HCT116 (cell line): ENCODE data around the gene RIN3. TPM values are rescaled to one million over a fixed set of nuclear protein-coding genes. Genes with fewer than 3 reads are reported as not detected.

ENCODE experiments used
- ATAC-seq: fragments of 200-7000 bp; cut with Tn5 transposase; 2 replicates; pipeline ENCODE4 v1.9.1; 2020; ENCODE audit warnings: mild to moderate bottlenecking, moderate library complexity
- BruUV-seq: library from RNA; stranded (reverse); fragments of 400-500 nt; replicated peaks from 2 replicates; lab custom pipeline; 2021; lab: Mats Ljungman, UMichigan
- CTCF ChIA-PET: fragments of 300-600 bp; sonication (Branson Sonifier 250); formaldehyde crosslinking; loops from one replicate; lab custom pipeline; 2021; ENCODE audit warnings: antibody characterized with exemption; lab: Charles Lee
- POLR2A ChIA-PET: fragments of 300-600, 350-600 bp; sonication (Branson Sonifier 250); formaldehyde crosslinking; loops from one replicate; lab custom pipeline; 2021; ENCODE audit warnings: antibody characterized with exemption; lab: Charles Lee
- RAD21 ChIA-PET, 2 experiments: fragments of 300-600 bp; sonication (Branson Sonifier 250); formaldehyde crosslinking; loops; one replicate each; lab custom pipeline; 2023; ENCODE audit warnings: low total read pairs in 2 of 2; ENCODE audit not compliant: uncharacterized antibody in 2 of 2, unreplicated experiment in 2 of 2, low non-redundant PET in 1 of 2; lab: Charles Lee
- DNase-seq: peaks from one replicate; pipeline ENCODE4 v3.0.0-alpha.2; 2010; ENCODE audit warnings: low read depth, low spot score
- H2AFZ ChIP-seq: fragments of 200-600 bp; shearing (Covaris generic), sonication (generic); 2 replicates; pipeline ENCODE4 v1.6.1; 2017; ENCODE audit warnings: low read depth, mixed run types, mixed read lengths, antibody characterized with exemption, low read length; ENCODE audit not compliant: poor library complexity, severe bottlenecking
- H3K27ac ChIP-seq: 2 replicates; pipeline ENCODE4 v1.5.1; 2012; ENCODE audit warnings: low read depth, low read length
- H3K27me3 ChIP-seq: fragments of 200-600 bp; sonication (generic); 2 replicates; pipeline ENCODE4 v1.6.1; 2016; ENCODE audit warnings: mixed run types, low read length, mixed read lengths; ENCODE audit not compliant: insufficient read depth
- H3K36me3 ChIP-seq, 2 experiments: fragments of 200-500 bp in 1 of 2; fragments of 200-600 bp in 1 of 2; sonication (Bioruptor generic) in 1 of 2; sonication (generic) in 1 of 2; 2 replicates each; pipeline versions ENCODE4 v1.5.1 to v1.6.1; 2014 to 2016; ENCODE audit warnings: low read length in 2 of 2, inconsistent platforms in 1 of 2, mixed read lengths in 1 of 2, mixed run types in 1 of 2; ENCODE audit not compliant: insufficient read depth in 2 of 2, control insufficient read depth in 1 of 2
- H3K4me1 ChIP-seq, 2 experiments: fragments of 200-600 bp in 1 of 2; sonication (generic) in 1 of 2; 2 replicates each; pipeline versions ENCODE4 v1.5.1 to v1.6.1; 2012 to 2017; ENCODE audit warnings: low read length in 2 of 2, inconsistent platforms in 1 of 2, mild to moderate bottlenecking in 1 of 2, mixed read lengths in 1 of 2, mixed run types in 1 of 2, moderate library complexity in 1 of 2; ENCODE audit not compliant: insufficient read depth in 2 of 2, control insufficient read depth in 1 of 2
- H3K4me2 ChIP-seq: fragments of 200-600 bp; sonication (generic); 2 replicates; pipeline ENCODE4 v1.6.1; 2017; ENCODE audit warnings: mixed run types, low read length, mixed read lengths
- H3K4me3 ChIP-seq, 2 experiments: fragments of 200-600 bp in 1 of 2; sonication (generic) in 1 of 2; replicated peaks in 1 of 2; 2 replicates each; pipeline ENCODE4 v1.5.1; 2011 to 2016; ENCODE audit warnings: low read length in 2 of 2, control low read depth in 1 of 2, low read depth in 1 of 2, mild to moderate bottlenecking in 1 of 2, mixed read lengths in 1 of 2, mixed run types in 1 of 2
- H3K79me2 ChIP-seq: fragments of 200-600 bp; sonication (generic); 2 replicates; pipeline ENCODE4 v1.6.1; 2017; ENCODE audit warnings: mild to moderate bottlenecking, mixed run types, low read length, moderate library complexity, mixed read lengths; ENCODE audit not compliant: insufficient read depth
- H3K9ac ChIP-seq: fragments of 200-600 bp; sonication (generic); 2 replicates; pipeline ENCODE4 v1.6.1; 2016; ENCODE audit warnings: low read length, mixed read lengths
- H3K9me2 ChIP-seq: fragments of 200-600 bp; sonication (generic), shearing (Covaris generic); 2 replicates; pipeline ENCODE4 v1.6.1; 2017; ENCODE audit warnings: mixed run types, mild to moderate bottlenecking, moderate library complexity; ENCODE audit not compliant: insufficient read depth
- H3K9me3 ChIP-seq, 2 experiments: fragments of 200-500 bp in 1 of 2; fragments of 200-600 bp in 1 of 2; sonication (Bioruptor generic) in 1 of 2; sonication (generic) in 1 of 2; 2 replicates each; pipeline ENCODE4 v1.6.1; 2014 to 2017; ENCODE audit warnings: low read length in 2 of 2, mixed read lengths in 2 of 2, inconsistent platforms in 1 of 2, low read depth in 1 of 2, mild to moderate bottlenecking in 1 of 2, mixed run types in 1 of 2, moderate library complexity in 1 of 2; ENCODE audit not compliant: control insufficient read depth in 1 of 2, insufficient read depth in 1 of 2
- H4K20me1 ChIP-seq: fragments of 200-600 bp; sonication (generic), shearing (Covaris generic); 2 replicates; pipeline ENCODE4 v1.6.1; 2017; ENCODE audit warnings: mixed run types, mild to moderate bottlenecking, moderate library complexity; ENCODE audit not compliant: insufficient read depth
- EZH2 ChIP-seq: fragments of 200-600 bp; sonication (generic); IDR thresholded peaks from 2 replicates; pipeline ENCODE4 v1.6.1; 2017; ENCODE audit warnings: antibody characterized with exemption, mixed run types
- JUND ChIP-seq: IDR thresholded peaks from 2 replicates; pipeline ENCODE4 v1.6.1; 2012
- POLR2AphosphoS5 ChIP-seq: IDR thresholded peaks from 2 replicates; pipeline ENCODE4 v1.6.1; 2011; ENCODE audit warnings: mild to moderate bottlenecking, low read depth, low read length, moderate library complexity
- TCF7L2 ChIP-seq: IDR thresholded peaks from 2 replicates; pipeline ENCODE4 v1.7.0; 2011; ENCODE audit warnings: borderline replicate concordance, inconsistent platforms; ENCODE audit not compliant: insufficient read depth, insufficient read length; ENCODE audit errors: extremely low read depth
- YY1 ChIP-seq: IDR thresholded peaks from 2 replicates; pipeline ENCODE4 v1.6.1; 2011; ENCODE audit warnings: low read length, low read depth, moderate library complexity, mild to moderate bottlenecking; ENCODE audit not compliant: insufficient replicate concordance; ENCODE audit errors: extremely low read depth
- ZFX ChIP-seq: fragments of 450-650 bp; IDR thresholded peaks from 2 replicates; pipeline ENCODE4 v1.6.1; 2017
- intact Hi-C: fragments of 100-400 bp; cut with micrococcal nuclease; formaldehyde crosslinking; loops from 2 replicates; pipeline ENCODE4 v1.10.0; 2022
- total RNA-seq: library from RNA; stranded (reverse); gene quantifications from one replicate; pipeline ENCODE4 v1.2.1, GENCODE V29; 2021; ENCODE audit not compliant: unreplicated experiment
- TF ChIP-seq, protein P1 (sequence below): IDR thresholded peaks from 2 replicates; pipeline ENCODE4 v1.6.1; 2012
- TF ChIP-seq, protein P2 (sequence below): IDR thresholded peaks from 2 replicates; pipeline ENCODE4 v1.6.1; 2011; ENCODE audit warnings: mild to moderate bottlenecking, low read length, moderate library complexity; ENCODE audit not compliant: insufficient replicate concordance; ENCODE audit errors: extremely low read depth

The RIN3 gene
- total RNA-seq, 1 experiment from 2014 or later = 22.2 TPM

DNA sequence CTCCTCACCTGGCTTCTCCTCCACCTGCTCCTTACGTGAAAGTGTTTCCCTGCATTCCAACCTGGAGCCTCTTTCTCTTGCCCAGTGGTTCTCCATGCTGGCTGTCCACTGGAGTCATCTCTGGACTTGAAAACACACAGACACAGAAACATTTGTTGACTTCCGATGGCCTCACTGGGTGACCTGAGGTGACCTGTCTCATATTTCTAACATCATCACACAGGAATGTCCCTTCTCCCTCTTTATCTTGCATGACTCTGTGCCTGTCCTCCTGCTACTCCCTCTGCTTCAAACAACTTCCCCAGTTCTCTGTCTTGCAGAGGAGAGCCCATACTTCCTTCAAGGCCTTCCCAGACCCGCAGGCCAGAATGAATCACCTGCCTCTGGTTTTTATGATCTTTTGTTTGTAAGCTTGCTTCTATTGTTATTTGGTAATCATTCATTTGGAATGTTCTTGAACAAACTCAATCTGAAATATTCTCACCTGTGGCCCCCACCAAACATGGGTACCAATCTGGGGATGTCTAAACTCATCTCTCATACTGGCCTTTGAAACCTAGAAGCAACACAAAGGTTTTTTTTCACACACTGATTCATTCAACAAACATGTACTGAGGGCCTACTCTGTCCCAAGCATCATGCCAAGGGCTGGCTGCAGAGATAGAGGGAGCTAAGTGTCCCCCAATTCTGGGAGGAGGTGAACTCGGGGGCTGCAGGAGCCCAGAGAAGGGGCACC, 9.7 kb upstream of the RIN3 start:
- POLR2A ChIA-PET = no interaction called here
- Histone ChIP-seq H3K27ac (peak overlapping the region; percentile 52), H3K9me3 (no peaks in the 10 kb centered on the region), H3K79me2 (no peaks in the 10 kb centered on the region), H3K4me1 (peaks cover 42 to 83% of the 10 kb centered on the region in 2 experiments), H3K4me2 (peak overlapping the region; percentile 65), H3K4me3 (peak overlapping the region in 1 of 2 experiments; percentile 13; a peak in 1 of 4 replicates), H3K9ac (peak overlapping the region; percentile 31), H3K36me3 (no peaks in the 10 kb centered on the region), H4K20me1 (no peaks in the 10 kb centered on the region), H3K27me3 (no peaks in the 10 kb centered on the region), H2AFZ (no peak overlapping the region), H3K9me2 (no peaks in the 10 kb centered on the region)
- DNase-seq (peak; percentile 88), ATAC-seq (peak; percentile 90)
- CTCF ChIA-PET = no interaction called here
- TF ChIP-seq POLR2AphosphoS5 = 0 out of 2 replicates have a peak, but pooled peaks have one; percentile 49
- peak; percentile 24 for TF ChIP-seq YY1
- no peak for TF ChIP-seq EZH2
- TF ChIP-seq ZFX = no peak
- peak; percentile 88 for TF ChIP-seq TCF7L2
- TF ChIP-seq, protein P1, sequence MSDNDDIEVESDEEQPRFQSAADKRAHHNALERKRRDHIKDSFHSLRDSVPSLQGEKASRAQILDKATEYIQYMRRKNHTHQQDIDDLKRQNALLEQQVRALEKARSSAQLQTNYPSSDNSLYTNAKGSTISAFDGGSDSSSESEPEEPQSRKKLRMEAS = no peak
- TF ChIP-seq, protein P2, sequence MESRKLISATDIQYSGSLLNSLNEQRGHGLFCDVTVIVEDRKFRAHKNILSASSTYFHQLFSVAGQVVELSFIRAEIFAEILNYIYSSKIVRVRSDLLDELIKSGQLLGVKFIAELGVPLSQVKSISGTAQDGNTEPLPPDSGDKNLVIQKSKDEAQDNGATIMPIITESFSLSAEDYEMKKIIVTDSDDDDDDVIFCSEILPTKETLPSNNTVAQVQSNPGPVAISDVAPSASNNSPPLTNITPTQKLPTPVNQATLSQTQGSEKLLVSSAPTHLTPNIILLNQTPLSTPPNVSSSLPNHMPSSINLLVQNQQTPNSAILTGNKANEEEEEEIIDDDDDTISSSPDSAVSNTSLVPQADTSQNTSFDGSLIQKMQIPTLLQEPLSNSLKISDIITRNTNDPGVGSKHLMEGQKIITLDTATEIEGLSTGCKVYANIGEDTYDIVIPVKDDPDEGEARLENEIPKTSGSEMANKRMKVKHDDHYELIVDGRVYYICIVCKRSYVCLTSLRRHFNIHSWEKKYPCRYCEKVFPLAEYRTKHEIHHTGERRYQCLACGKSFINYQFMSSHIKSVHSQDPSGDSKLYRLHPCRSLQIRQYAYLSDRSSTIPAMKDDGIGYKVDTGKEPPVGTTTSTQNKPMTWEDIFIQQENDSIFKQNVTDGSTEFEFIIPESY = peak; percentile 75
- no peak for TF ChIP-seq JUND
- intact Hi-C loops = no loop called here
- RAD21 ChIA-PET = no interaction called here
- BruUV-seq = no TSS peak
